HG02970 (cell line): Measurements from ENCODE around the gene ARVCF.

Source experiments
- ATAC-seq: cut with Tn5 transposase; IDR thresholded peaks from one replicate; pipeline ENCODE4 v1.9.1; 2021; ENCODE audit warnings: mild to moderate bottlenecking, moderate library complexity, moderate number of reproducible peaks; ENCODE audit not compliant: unreplicated experiment, low FRiP score

Gene ARVCF

DNA sequence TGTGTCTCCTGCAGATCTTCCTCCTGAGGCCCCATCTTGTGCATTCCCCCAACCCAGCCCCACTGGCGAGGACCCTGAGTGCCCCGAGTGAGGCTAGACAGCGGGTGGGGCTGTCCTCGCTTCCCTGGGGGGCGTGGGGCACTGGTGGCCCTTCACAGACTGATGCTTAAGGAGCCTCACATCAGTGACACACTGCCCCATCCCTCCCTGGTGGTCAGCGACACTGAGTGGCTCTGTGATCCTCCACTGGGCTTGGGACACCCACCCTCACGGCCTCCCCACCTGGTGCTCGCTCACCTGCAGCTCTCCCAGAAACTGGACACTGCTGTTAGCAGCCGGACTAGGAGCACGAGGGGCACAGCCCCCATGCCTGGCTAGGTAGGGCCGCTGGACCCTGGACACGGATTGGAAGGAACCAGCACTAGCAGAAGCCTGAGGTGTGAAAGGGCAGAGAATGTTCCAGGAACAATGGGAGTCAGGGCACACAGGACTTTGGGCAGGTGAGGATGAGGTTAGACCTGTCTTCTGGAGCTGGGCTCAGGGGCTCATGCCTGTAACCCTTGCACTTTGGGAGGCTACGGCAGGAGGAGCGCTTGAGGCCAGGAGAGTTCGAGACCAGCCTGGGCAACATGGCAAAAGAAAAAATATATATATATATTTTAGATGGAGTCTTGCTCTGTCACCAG is 51.8 kb downstream of the ARVCF start:
- no peak for ATAC-seq

DNA sequence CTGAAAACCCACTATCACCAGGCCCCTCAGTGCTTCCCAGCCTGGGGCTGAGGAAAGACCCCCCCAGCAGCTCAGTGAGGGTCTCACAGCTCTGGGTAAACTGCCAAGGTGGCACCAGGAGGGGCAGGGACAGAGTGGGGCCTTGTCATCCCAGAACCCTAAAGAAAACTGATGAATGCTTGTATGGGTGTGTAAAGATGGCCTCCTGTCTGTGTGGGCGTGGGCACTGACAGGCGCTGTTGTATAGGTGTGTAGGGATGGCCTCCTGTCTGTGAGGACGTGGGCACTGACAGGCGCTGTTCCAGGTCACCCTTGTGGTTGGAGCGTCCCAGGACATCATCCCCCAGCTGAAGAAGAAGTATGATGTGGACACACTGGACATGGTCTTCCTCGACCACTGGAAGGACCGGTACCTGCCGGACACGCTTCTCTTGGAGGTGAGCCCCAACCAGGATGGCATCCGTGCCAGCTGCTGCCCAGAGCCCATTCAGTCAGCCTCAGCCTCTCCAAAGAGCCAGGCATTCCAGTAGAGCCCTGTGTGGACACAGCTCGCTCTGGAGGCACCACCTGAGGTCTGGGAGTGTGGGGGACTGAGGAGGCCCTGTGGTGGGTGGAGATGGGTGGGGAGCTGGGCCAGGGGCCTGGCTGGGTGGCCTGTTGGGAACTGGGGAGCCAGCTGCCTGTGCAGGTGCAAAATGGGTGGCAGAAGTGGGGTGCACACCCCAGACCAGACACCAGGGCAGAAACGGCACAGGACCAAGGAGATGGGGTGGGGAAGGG is 52.6 kb downstream of the ARVCF start:
- ATAC-seq, result no peak

- no peak for ATAC-seq
Measured at GRCh38 chr22:19962909-19963806, 53.5 kb downstream of the ARVCF start.

- no peak for ATAC-seq
Measured at GRCh38 chr22:19962246-19962908, 54.2 kb downstream of the ARVCF start.

- no peak for ATAC-seq
Measured at GRCh38 chr22:19961868-19962245, 54.8 kb downstream of the ARVCF start.

DNA sequence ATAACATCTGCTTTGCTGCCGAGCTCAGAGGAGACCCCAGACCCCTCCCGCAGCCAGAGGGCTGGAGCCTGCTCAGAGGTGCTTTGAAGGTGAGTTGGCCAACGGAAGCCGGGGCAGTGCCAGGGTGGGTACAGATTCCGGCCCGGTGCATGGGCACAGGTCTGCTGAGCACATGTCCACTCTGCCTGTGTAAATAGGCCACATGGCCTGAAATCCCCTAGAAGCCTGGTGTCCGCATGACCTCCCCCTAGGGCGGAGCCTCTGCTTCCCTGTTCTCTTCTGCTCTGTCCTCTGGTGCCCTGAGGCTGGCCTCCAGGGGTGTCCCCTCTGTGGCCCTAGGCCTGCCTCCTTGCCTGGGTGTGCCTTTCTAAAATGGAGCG is 55.4 kb downstream of the ARVCF start:
- no peak for ATAC-seq

GRCh38 chr22:19960491-19961200 is 56.0 kb downstream of the ARVCF start:
- no peak for ATAC-seq

- ATAC-seq, result no peak
Measured at GRCh38 chr22:19959587-19960490, 56.8 kb downstream of the ARVCF start.

DNA sequence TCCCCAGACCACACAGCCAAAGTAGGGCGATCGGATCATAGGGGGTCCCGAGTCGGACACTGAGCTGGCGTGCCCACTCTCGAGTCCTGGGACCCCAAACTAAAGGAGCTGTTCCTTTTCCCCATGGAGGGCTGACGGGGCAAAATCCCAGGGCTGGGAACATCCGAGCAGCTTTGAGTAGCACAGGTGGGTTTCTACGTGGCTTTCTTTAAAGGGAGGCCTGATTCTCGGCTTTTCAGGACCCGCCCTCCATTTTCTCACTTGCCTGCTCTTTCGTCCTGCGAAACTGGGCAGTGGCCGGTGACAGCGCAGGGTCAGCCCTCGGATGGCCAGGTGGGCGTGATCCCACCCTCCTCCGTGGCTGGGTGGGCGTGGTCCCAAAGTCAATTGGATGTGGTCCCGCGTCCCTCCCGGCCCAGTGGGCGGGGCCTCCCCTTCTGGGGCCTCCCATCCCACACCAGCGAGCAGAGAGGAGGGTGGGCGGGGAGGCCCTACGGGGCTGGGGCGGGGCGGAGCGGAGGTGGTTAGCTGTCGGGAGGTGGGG is 57.5 kb downstream of the ARVCF start:
- ATAC-seq, result no peak

DNA sequence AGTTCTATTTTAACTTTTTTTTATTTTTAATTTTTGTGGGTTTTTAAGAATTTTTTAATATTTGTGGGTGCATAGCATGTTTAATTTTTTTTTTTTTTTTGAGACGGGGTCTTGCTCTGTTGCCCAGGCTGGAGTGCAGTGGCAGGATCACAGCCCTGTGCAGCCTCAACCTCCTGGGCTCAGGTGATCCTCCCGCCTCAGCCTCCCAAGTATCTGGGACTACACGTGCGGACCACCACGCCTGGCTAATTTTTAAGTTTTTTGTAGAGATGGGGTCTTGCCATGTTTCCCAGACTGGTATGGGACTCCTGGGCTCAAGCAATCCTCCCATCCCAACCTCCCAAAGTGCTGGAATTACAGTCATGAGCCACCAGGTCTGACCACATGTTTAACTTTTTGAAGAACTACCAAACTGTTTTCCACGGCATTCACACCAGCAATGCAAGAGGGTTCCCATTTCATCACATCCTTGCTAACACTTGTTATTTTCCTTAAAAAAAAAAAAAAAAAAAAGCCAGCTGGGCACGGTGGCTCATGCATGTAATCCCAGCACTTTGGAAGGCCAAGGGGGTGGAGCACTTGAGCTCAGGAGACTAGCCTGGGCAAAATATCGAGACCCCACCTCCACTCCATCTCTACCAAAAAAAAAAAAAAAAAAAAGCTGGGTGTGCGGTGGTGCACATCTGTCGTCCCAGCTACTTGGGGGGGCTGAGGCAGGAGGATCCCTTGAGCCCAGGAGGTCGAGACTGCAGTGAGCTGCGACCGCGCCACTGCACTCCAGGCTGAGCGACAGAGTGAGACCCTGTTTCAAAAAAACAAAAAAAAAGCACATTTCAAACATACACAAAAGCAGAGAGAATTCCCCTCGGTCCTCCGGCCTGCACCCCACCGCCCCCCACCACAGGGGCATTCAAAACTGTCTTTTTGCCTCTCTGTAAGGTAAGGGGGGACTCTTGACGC is 58.3 kb downstream of the ARVCF start:
- no peak for ATAC-seq

DNA sequence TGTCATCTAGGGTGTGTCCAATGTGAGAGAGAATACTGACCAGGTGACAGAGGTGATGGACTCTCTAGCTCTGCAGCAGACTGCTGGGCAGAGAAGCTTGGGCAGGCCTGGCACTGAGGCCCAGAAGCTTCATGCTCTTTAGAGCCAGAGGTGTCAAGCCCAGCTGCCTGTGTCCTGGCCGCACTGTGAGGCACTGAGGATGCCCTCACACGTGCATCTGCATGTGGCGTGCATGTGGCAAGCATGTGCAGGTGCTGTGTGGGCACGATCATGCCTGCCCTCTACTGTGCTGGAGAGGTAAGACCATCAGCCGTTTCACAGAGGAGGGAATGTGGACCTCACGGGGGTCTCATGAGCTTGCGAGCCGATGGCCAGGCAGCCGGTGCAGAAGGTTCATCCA is 59.2 kb downstream of the ARVCF start:
- no peak for ATAC-seq

DNA sequence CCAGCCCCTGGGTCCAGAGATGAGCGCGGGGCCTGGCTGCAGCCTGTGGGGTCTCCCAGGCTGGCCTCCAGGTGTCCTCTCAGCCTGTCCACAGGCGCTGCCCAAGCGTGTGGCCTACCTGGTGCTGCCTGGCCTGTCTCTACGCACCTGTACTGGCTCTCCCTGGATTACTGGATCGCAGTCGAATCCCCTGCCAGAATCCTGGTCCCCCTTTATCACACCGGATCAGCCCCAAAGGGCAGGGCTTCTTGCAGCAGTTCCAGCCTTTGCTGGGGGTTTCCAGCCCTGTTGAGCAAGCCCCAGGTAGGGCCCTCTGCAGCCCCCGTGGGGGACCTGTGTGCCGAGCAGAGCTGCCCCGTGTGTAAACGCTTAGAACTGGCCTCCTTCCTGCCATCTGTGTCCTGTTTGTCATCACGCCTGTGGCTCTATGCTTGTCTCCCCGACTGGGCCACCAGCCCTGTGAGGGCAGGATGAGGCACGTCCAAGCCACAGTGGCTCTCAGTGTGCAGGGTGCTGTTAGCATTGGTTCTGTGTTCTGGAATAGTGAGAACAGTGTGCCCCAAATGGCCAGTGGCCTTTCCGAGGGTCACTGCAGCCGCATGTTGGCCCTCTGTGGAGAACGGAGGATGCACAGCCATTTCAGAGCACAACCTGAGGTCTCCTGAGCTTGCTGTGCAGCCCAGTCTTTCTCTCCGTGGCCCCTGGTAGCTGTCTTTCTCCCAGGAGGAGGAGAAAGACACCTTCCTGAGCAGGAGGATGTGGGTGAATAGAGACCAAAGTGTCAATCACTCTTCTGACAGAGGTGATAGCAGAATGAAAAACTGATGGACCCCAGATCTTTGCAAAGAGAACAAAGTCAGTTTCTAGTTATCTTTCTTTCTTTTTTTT is 61.1 kb downstream of the ARVCF start:
- ATAC-seq, result no peak

DNA sequence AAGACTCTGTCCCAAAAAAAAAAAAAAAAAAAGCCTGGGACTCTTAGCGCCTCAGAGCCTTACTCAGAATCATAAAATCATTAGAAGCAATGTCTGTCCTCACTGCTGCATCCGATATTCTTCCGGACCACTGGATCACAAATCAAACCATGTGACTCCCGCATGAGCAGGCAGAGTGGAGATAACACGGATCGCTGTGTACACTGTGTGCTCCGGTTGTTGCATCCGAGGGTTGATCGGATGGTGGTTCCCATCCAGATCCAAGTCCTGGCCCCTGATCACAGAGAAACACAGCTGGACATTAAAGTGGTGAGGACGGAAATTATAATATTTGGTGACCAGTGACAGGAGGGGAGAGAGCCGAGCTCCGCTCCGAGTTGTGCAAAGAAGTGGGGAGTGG is 65.3 kb downstream of the ARVCF start:
- ATAC-seq, result no peak

GRCh38 chr22:19948057-19948760 is 68.4 kb downstream of the ARVCF start:
- no peak for ATAC-seq

DNA sequence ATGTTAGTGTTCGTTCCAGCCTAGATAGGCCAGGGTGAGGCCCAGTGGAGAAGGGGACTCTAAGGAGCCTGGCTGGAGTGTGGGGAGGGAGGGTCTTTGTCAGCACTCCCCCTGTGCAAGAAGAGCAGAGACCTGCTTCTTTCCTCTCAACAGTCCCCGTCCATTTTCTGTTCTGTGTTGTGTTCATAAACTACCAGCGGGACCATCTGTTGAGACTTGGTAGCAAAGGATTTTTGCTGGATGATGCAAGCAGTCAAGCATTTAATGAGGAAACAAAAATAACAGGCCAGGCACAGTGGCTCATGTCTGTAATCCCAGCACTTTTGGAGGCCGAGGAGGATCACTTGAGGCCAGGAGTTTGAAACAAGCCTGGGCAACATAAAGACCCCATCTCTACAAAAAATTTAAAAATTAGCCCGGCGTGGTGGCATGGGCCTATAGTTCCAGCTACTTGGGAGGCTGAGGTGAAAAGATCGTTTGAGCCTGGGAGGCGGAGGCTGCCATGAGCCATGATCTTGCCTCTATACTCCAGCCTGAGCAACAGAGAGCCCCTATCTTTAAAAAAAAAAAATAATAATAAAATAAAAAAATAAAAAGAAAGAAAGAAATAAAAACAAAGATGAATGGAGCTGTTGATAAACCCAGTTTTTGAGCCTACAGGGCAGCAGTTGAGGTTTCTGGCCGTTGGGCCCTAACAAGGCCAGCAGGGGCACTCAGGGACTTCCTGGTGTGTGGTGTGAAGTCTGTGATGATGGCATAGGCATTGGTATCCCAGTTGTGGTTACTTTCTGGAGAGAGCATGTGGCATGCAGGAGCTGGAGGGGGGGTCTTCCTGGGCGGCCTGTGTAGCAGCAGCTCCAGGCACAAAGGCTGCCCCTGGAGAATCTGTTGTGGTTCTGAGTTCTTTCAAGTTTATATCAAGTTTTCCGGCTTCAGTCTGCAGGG is 73.3 kb downstream of the ARVCF start:
- no peak for ATAC-seq
